CD4-positive, alpha-beta T cell treated with Interleukin-10 for 1 hour (primary cell): ENCODE results near the gene OTOS.

Experiments used
- DNase-seq: peaks from one replicate; pipeline ENCODE4 v3.0.0-alpha.2; 2020

Gene OTOS

GRCh38 chr2:240135706-240136012 lies 4.8 kb downstream of the OTOS start:
- DNase-seq, result no peak

DNA sequence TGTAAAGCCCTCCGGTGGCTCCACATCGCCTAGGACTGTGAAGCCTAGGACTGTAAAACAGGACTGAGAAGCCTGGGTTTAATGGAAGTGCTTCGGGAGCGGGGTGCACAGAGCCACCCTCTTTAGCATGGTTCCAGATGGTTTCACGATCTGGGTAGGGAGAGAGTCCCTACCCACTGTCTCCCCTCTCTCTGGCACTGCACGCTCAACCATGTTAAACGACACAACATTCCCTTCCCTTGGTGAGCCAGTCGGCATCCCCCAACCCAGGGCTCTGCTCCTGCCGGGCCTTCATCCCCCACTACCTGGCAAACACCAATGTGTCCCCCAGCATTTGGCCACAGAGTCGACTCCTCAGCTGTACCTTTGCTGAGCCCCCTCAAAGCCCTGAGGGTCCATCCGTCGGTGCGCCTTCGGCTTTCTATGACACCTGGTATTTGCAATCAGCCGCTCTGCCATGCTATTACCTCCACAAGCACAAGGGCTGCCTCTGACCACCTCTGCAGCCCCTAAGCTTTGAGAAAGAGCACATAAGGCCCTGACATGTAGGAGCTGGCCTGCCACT lies 5.4 kb downstream of the OTOS start:
- no peak for DNase-seq

- no peak for DNase-seq
Measured at GRCh38 chr2:240134466-240134865, 6.0 kb downstream of the OTOS start.

DNA sequence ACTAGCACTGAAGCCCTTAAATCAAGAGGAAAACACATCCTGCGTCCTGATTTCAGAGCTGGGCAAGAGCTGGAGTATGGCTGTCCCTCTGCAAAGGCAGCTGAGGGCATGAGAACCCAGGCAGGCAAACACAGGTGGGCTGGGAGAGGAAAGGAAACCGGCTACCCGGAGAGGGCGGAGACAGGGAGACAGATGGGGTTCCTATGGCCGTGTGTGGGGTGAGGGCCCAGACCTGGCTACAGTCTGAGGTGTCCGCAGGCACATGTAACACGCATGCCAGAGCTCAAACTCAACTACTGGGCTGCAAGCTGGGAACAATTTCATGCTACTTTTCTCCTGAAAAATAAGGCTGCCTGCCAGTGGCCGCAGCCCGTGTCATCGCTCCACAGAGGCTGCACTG lies 7.1 kb downstream of the OTOS start:
- DNase-seq, result no peak

- DNase-seq, result no peak
Measured at GRCh38 chr2:240132651-240132980, 7.8 kb downstream of the OTOS start.

- no peak for DNase-seq
Measured at GRCh38 chr2:240131941-240132650, 8.4 kb downstream of the OTOS start.

- DNase-seq, result no peak
Measured at GRCh38 chr2:240131296-240131695, 9.2 kb downstream of the OTOS start.

DNA sequence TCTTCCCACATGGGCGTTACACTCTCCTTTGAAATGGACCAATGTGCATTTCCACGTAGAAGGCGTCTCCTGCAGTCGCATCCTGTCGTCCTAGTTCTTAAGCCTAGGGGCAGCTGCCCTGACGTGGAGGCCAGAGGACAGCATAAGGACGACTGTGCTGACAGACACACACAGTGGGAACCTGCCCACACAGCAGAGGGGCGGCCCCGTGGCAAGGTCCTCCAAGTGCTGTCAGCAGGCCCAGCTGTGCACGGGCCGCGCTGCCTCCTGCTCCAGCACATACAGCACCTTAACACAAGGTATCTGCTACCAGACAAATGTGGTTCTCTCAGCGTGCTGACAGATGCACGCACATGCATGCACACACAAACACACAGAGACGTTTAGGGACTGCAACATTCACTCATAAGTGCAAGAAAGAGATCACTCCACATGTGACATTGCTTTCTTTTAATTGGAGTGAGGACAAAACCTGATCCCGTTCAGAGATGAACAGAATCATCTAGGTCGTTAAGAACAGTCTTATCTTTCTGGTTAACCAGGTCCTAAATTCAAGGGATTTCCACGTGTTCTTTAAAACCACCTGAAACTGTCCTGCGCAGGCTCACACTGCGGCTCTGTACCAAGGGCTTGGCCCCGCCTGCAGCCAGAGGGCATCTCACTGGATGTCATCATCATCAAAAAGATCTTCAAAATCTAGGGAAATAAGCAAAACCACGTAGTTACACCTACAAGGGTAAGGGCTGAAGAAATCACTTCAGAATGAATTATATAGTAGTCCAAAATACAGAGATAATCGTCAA lies 9.9 kb downstream of the OTOS start:
- no peak for DNase-seq

- no peak for DNase-seq
Measured at GRCh38 chr2:240129731-240130392, 10.6 kb downstream of the OTOS start.

GRCh38 chr2:240129311-240129710 lies 11.1 kb downstream of the OTOS start:
- no peak for DNase-seq

GRCh38 chr2:240128608-240129145 lies 11.8 kb downstream of the OTOS start:
- DNase-seq, result no peak

DNA sequence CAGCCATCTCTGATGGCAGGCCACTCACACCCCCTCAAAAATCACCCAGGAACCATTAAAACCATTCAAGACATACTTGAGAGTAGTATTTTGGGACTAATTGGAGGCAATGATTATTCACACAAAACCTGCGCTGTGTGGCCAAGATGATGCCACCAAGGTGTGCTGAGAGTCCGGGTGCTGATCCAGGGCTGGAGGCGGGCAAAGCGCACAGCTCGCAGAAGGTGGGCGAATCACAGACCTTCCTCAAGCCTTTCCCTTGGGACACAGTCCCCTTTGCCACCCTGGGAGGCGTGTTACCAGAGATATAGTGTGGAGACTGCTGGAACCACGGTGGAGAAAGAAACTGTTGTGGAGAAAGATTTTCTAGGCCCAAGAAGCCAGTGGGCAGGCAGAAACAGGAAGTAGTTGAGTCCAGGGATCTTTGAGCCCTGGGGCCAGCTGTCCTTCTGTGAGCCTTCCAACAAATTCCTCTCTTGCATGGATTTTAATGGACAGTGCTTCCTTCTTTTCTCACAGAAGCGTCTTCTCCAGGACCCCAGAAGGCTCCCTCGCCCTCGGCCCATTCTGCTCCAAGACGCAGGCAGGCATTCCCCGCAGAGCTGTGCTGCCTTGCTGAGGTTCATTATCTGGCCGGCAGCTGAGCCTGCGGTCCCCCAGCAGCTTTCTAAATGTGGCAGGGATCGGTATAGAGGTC lies 12.4 kb downstream of the OTOS start:
- DNase-seq, result no peak

GRCh38 chr2:240127191-240127750 lies 13.2 kb downstream of the OTOS start:
- no peak for DNase-seq

GRCh38 chr2:240126731-240127130 lies 13.7 kb downstream of the OTOS start:
- no peak for DNase-seq

- DNase-seq, result no peak
Measured at GRCh38 chr2:240125742-240126141, 14.7 kb downstream of the OTOS start.

DNA sequence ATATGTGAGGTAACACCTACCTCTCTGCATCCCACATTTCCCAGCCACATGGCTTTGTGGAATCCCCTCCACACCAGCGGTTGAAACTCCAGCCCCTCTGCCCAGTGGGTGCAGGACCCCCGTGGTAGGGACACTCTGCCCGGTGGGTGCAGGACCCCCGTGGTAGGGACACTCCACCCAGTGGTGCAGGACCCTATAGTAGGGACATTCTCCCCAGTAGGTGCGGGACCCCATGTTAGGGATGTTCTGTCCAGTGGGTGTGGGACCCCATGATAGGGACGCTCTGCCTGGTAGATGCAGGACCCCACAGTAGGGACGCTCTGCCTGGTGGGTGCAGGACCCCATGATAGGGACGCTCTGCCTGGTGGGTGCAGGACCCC lies 15.8 kb downstream of the OTOS start:
- no peak for DNase-seq

- no peak for DNase-seq
Measured at GRCh38 chr2:240123821-240124650, 16.4 kb downstream of the OTOS start.

GRCh38 chr2:240121675-240122074 lies 18.8 kb downstream of the OTOS start:
- DNase-seq, result no peak

DNA sequence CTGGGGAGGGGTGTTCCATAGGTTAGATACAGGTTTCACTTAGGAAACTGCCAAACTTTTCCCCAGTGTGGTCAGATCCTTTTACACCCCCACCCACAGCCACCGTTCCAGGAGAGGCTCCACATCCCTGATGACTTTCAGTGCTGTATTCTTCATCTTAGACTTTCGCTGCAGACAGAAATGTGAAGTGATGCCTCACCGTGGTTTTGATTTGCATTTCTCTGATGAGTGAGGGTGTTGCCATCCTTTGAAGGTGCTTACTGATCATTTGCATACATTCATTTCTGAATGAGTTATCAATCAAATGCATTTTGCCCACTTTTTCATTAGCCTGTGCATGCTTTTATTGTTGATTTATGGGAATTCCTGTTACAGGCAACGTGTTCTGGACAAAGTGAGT lies 19.3 kb downstream of the OTOS start:
- no peak for DNase-seq

- DNase-seq, result no peak
Measured at GRCh38 chr2:240114233-240114632, 26.2 kb downstream of the OTOS start.

DNA sequence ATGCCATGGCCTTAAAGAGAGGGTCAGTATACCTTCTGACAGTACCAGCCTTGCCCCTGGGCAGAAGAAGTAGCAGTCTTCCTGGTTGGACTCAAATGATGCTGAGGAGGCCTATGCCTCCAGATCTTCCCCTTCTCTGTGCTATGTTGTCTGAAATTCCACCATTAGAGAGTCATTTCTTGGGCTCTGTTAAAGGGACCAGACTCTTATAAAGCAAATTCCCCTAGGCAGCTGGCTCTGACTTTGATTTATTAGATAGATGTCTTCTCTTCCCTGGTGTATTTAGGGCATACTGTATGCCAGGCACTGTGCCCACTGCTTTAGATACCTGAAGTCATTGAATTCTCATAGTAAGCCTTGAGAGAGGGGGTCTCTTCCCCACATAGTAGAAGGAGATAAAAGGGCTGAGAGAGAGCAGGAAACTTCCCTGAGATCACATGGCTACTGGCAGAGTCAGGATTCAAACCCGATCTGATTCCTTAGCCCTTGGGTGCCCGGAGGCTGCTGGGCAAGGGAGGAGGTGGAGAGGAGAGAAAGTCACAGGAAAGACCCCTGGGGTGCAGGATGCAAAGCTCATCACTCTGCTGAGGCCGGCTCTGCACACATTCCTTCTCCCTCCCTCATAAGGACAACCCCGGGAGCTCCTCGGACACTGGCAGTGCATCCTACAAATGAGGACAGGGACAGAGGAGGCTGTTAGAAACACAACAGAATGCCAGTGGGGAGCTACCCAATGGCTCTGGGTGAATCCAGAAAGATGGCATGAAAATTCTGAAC lies 27.4 kb downstream of the OTOS start:
- DNase-seq, result no peak
